Esophagus squamous epithelium (tissue), 4 donors: ENCODE results near the gene PLEKHG4.

Source experiments
- CTCF ChIP-seq, 6 experiments: fragments of 450-650 bp in 4 of 6; fragments of 200-600 bp in 2 of 6; sonication (generic) in 2 of 6; IDR thresholded peaks; one replicate each; pipeline ENCODE4 v1.5.1; 2016 to 2019; ENCODE audit warnings: antibody characterized with exemption in 6 of 6, mild to moderate bottlenecking in 4 of 6, moderate library complexity in 4 of 6
- POLR2A ChIP-seq, 4 donors: fragments of 450-650 bp; IDR thresholded peaks; one replicate each; pipeline ENCODE4 v1.6.1; 2017; ENCODE audit warnings: antibody characterized with exemption in 4 of 4, mild to moderate bottlenecking in 4 of 4, moderate library complexity in 3 of 4

GRCh38 chr16:67312719-67313118 lies 33.4 kb downstream of the PLEKHG4 start:
- TF ChIP-seq CTCF (IDR thresholded peaks at IDR 0.05) (no peak), POLR2A (IDR thresholded peaks at IDR 0.05) (no peak)
